Retinal pigment epithelial cell (primary cell): ENCODE data around the gene NEGR1.

Experiments
- DNase-seq: peaks from one replicate; pipeline ENCODE4 v3.0.0-alpha.2; 2010; ENCODE audit warnings: low read depth
- H3K4me3 ChIP-seq: 2 replicates; pipeline ENCODE4 v1.5.1; 2011; ENCODE audit warnings: mild to moderate bottlenecking, low read length, control low read depth, moderate library complexity
- TF ChIP-seq, protein P1 (sequence below): conservative IDR thresholded peaks from 2 replicates; pipeline ENCODE4 v1.5.1; 2011; ENCODE audit warnings: low read depth, low read length, control low read depth, inconsistent platforms

NEGR1 gene

DNA sequence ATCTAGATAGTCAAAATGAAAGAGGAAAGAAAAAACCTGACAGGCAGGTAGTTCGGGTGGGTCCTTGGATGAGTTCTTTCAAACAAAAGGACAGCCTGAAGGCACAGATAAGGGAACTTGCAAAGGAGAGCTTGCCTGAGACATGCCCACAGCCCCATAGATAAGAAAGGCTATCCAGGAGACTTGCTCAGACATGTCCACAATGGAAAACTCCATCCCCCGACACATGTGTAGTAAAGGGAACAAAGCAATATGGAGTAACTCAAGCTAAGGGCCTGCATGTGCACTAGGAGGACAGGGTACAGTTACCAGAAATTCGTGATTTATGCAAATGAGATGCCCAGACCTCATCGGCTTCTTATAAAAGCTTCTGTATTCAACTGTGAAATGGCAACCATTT, 281.5 kb downstream of the NEGR1 start:
- TF ChIP-seq, protein P1, sequence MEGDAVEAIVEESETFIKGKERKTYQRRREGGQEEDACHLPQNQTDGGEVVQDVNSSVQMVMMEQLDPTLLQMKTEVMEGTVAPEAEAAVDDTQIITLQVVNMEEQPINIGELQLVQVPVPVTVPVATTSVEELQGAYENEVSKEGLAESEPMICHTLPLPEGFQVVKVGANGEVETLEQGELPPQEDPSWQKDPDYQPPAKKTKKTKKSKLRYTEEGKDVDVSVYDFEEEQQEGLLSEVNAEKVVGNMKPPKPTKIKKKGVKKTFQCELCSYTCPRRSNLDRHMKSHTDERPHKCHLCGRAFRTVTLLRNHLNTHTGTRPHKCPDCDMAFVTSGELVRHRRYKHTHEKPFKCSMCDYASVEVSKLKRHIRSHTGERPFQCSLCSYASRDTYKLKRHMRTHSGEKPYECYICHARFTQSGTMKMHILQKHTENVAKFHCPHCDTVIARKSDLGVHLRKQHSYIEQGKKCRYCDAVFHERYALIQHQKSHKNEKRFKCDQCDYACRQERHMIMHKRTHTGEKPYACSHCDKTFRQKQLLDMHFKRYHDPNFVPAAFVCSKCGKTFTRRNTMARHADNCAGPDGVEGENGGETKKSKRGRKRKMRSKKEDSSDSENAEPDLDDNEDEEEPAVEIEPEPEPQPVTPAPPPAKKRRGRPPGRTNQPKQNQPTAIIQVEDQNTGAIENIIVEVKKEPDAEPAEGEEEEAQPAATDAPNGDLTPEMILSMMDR, result no peak
- no peak for DNase-seq
- H3K4me3 ChIP-seq, result no peak overlapping the region

DNA sequence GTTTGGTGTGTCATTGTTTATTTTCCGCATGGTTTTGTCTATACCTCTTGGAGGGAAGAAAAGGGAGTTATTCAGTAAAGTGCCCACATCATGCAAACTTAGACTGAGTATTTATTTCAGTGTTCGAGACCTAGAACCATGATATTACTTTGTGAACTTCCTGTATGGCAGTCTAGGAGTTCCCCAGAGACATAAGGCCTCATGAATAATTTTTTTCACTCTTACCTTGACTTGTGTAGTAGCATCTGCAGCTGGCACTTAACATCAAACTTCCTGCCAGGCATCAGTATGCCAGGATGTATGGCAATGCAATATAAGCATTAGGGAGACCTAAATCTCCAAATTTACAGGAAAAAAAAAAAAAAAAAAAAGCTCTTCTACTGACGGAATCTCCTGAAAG, 287.7 kb downstream of the NEGR1 start:
- TF ChIP-seq, protein P1, result no peak
- no peak for DNase-seq
- H3K4me3 ChIP-seq, result no peak overlapping the region

DNA sequence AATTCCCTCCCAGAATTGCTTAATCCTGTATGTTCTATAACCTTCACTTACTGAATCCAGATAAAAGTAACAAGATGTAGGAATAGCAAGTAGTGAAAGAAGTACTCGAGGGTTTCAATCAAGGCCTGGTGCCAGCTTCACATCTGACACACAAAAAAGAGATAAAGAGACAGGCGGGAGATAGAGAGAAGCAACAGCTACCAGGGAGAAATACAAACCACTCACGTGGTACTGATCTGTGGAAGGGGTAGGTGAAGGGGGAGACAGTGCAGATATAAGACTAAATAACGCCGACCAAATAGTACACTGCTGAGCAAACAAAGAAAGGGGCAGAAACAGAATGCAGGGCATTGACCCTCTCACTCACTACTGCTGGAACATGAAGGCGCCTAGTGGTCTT, 295.2 kb downstream of the NEGR1 start:
- no peak overlapping the region for H3K4me3 ChIP-seq
- DNase-seq, result no peak

DNA sequence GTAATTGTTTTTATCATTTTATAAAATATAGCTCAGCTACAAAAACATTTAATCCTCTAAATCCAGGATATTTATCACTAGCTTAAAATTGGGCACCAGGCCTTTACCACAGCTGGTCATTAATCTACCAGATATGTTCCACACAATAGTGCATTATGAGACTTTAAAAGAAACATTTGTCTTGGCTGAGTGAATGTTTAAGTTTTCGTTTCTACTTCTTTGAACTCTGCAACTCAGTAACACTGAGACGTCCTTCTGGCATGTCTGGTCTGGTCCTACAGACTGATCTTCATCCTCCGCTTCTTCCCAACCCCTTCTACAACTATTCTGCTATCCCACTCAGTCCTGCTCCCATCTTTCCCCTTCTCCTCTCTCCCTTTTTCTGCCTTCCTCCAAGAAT, 296.2 kb downstream of the NEGR1 start:
- DNase-seq, result no peak
- no peak overlapping the region for H3K4me3 ChIP-seq
- TF ChIP-seq, protein P1, result no peak

More for the DNA sequence above, 295.2 kb downstream of the NEGR1 start:
- TF ChIP-seq, protein P1, result no peak

DNA sequence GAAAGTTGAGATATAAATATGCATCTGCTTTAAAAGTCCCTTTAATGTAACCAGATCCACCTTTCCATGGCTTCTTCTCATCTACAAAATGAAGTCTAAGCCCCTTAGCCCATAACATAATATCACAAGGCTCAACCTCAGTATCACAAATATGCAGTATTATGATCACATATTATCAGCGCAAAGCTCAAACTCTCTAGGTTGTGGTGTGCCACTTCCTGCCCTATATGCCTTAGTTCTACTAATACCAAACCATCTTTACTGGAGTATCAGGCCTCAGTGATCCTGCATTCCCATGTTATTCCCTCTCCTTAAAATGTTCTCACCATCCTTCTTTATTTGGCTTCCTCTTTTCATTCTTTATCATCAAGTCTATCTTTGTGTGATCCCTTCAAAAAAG, 301.8 kb downstream of the NEGR1 start:
- TF ChIP-seq, protein P1, result no peak

DNA sequence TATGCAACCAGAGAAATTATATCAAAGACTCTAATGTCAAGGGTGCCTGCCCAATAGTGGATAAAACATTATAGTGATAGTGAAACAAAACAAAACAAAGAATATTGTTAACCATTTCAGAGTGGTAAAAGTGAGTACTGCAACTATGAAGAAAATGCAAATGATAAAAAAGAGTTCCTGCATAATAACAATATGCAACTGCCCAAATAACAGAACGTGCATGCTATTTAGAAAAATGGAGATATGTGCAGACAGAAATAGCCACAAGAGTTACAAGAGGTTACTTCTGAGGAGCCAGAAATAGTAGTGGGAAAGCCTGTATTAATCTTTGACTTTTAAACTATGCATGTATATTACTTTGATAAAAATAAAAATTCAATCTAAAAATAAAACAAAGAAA, 302.5 kb downstream of the NEGR1 start:
- DNase-seq, result no peak
- no peak overlapping the region for H3K4me3 ChIP-seq
- TF ChIP-seq, protein P1, result no peak

More for the DNA sequence above, 301.8 kb downstream of the NEGR1 start:
- no peak overlapping the region for H3K4me3 ChIP-seq
- no peak for DNase-seq

DNA sequence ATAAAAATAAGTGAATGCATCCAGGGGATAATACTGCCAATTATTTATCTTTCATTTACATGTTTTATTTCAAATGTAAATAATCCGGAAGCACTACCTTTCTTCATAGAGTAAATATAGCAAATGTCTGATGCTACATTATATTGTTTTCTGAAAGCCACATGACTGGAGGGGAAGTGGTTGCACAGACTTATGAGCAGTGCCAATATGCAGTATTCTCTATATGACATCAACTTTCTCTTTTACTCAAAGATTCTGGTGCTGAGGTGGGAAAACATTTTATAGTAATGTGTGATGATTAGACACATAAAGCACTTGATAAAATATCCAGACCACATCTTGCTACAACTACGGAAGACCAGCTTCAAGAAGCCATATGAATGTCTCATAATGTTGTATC, 314.7 kb downstream of the NEGR1 start:
- TF ChIP-seq, protein P1, result no peak
- no peak overlapping the region for H3K4me3 ChIP-seq
- no peak for DNase-seq
